ENCODE measurements around the gene CD300H. TPM values are rescaled to one million over a fixed set of nuclear protein-coding genes. Genes with fewer than 3 reads are reported as not detected.
"Not testable (repeated sequence)": the region's sequence is repeated elsewhere in the genome, so short reads cannot be mapped to it uniquely, and the experiment has no call there.

The CD300H gene
- total RNA-seq, 1 donor from 2014 or later: not detected

DNA sequence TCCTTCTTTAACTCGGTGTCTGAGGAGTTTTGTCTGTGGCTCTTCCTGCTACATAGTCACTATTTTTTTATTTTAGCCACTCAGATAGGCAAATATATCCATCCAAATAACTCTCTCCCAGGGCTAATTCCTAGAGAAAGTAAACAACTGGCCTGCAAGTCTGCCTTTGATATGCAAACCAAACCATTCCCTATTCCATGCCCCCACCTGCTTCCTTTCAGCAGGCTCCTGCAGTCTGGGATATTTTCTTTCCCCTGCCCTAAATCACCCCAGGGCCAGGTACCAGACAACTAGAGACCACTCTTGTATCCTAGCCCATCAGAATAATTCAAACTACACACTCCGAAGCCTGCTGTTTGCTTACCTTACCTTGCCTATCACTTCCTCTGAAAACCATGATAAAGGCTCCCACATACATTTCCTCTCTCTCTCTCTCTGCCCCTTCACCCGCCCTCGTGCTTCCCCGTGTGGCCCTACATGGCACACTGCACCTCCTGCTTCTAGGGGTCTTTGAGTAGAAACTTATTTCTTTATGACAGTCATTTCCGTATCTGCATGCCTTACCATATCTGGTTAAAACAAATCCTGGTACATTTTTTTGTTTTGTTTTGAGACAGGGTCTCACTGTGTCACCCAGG lies 8.3 kb downstream of the CD300H start:
- intact Hi-C loops (cut with DNase I): no loop called here
- ATAC-seq (no peak), DNase-seq (ENCODE audit: low spot score) (no peak)

DNA sequence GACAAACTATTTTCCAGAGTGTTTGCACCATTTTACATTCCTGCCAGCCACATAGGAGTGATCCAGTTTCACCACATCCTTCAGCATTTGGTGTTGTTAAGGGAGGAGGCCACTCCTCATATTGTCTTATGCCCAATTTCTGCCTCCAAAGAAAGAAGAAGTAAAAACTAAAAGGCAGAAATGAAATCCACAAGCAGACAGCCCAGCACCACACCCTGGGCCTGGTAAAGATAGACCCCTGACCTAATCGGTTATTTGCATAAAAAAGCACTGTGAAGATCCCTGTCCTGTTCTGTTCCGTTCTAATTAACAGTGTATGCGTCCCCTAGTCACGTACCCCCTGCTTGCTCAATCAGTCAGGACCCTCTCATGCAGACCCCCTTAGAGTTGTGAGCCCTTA lies 8.9 kb downstream of the CD300H start:
- ATAC-seq; intact Hi-C loops (cut with DNase I); DNase-seq (ENCODE audit: low spot score): not testable (repeated sequence)

DNA sequence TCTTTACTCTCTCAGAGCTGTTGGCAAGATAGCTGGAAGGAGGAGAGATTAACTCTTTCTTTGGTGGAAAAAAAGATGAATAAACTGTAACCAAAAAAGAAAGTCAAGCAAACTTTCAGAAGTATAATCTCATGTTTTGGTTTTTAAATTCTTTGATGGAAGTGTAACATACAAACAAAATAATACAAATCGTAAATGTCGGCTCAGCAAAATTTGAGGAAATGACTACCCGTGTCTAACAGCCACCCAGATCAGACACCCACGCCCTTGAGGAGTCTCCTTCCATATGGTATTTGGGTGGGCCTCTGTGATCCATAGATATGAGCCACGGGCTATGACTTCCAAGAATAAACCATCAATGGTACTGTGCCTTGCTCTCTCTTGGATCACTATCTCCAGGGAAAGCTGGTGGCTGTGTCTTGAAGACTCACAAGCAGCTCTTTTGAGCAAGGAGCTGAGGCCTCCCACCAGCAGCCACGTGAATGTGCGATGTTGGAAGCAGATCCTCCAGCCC lies 11.8 kb downstream of the CD300H start:
- DNase-seq (ENCODE audit: low spot score): no peak
- no peak for ATAC-seq
- intact Hi-C loops (cut with DNase I): no loop called here

DNA sequence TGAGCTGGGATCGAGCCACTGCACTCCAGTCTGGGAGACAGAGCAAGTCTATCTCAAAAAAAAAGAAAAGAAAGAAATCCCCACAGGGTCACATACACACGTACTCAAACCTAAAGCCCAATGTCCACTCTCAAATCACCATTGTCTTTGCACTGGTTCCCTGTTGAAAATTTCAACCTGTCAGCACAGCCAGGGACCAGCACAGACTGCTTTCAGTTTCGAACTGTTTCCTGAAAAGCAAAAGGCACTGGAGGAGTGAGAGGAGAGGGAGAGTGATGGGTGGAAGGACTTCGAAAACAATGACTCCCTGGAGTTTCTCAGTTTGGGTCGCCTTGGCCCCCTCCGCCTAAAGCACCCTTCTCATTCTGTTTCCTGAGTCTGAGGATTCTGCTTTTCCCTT lies 12.4 kb downstream of the CD300H start:
- ATAC-seq: peak; percentile 32
- intact Hi-C loops (cut with DNase I): no loop called here
- peak; percentile 34 for DNase-seq (ENCODE audit: low spot score)

DNA sequence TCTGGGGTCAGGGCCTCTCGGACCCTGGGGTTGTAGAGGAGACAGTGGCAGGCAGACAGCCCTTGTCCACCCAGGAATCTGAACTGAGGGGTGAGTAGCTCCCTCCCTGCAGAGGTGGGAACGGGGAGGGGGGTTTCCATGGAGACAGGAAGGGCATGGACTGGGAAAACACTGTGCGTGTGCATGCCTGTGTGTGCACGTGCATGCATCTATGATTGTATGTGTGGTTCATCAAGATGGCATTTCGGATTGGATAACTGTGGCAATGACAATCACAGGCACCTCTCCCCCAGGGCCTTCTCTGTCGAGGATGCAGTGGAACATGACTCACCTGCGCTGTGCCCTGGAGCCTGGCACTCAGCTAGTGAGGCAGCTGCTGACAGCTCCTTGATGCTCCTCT lies 15.3 kb downstream of the CD300H start:
- intact Hi-C loops (cut with DNase I): no loop called here
- DNase-seq (ENCODE audit: low spot score) (no peak), ATAC-seq (no peak)

DNA sequence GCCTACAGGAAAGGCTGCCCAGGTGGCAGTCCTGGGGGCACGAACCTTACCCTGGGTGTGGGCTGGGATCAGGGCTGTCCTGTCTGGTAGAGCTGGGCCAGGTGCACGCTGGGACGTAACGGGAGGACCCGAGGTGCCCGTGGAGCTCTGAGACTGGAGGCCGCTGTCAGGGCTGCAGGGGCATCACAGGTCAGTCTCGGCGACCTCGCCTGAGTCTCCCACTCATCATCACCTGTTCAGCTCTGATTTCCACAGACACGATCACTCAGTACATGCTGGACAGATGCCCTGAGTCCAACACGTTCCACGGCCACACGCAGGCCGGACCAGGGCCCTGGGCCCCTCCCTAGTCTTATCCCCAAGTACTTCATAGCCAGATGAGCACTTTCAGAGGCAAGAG lies 16.7 kb downstream of the CD300H start:
- intact Hi-C loops (cut with DNase I): no loop called here
- ATAC-seq (no peak), DNase-seq (ENCODE audit: low spot score) (no peak)

DNA sequence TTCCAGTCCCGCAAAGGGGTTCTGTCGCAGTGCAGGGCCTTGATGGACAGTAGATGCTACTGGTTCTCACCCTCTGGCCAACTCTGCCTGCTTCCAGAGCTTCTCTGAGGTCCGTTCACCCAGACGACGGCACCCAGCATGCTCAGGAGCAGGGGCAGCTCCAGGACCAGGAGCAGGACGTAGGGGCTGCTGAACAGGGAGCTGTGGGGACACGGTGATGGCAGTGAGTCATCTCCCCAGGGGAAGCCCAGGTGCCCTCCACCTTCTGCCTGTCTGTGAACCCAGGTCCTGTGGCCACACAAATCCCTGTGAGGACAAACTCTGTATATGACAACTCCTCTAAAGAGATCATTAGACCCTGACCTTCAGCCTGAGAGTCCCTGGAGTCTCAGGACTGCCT lies 18.0 kb downstream of the CD300H start:
- intact Hi-C loops (cut with DNase I): no loop called here
- no peak for ATAC-seq
- no peak for DNase-seq (ENCODE audit: low spot score)

DNA sequence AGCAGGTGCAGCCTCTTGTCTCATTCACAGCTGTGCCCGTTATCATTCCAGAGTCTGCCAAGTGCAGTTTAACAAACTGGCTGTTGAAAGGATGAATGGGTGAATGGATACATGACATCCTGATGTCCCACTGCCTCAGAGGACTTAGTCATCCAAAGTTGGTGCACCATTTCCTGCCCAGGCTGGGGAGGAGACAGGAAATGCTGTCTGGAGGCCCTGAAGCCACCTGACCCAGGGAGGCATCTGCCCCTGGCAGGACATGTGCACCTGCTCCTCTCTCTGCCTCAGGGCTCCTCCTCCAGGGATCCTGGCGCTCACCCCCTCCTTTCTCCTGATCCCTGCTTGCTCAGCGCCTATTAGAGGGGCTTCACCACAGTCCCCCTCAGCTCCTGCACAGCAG lies 19.6 kb downstream of the CD300H start:
- intact Hi-C loops (cut with DNase I): no loop called here
- DNase-seq (ENCODE audit: low spot score) (no peak), ATAC-seq (no peak)

DNA sequence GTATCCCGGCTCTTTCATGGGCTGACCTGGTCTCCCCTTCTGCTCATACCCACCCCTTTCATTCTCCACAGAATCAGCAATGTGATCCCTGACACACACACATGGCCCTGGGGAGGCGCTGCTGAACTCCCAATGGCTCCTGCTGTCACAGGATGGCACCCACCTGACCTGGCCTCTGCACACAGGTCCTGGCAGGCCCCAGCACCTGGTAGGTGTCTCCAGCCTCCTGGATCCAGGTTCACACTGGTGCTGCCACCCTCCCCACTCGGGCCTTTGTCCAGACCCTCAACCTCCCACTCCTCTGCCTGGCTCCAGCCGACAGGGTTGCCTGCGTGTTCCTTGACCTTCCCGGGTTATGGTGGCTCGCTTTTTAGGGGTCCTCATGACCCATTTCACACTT lies 20.0 kb downstream of the CD300H start:
- intact Hi-C loops (cut with DNase I): no loop called here
- DNase-seq (ENCODE audit: low spot score) (no peak), ATAC-seq (no peak)

DNA sequence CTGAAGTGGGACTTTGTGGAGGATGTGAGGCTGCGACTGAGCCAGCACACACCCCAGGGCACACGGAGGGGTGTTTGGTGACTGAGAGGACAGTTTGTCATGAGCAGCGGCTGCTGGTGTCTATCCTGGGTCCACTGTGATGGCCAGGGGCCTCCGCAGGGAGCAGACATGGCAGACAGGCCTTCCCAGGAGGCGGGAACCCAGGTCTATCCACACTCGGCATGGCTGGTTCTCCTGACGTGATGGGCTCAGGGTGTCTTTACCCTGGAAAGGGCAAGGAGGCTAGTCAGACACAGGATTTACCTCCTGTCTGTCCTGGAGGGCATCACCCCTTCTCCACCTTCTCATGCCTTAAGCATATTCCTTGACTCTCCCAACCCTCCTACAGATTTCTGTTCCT lies 20.7 kb downstream of the CD300H start:
- DNase-seq (ENCODE audit: low spot score) (no peak), ATAC-seq (no peak)
- intact Hi-C loops (cut with DNase I): no loop called here

DNA sequence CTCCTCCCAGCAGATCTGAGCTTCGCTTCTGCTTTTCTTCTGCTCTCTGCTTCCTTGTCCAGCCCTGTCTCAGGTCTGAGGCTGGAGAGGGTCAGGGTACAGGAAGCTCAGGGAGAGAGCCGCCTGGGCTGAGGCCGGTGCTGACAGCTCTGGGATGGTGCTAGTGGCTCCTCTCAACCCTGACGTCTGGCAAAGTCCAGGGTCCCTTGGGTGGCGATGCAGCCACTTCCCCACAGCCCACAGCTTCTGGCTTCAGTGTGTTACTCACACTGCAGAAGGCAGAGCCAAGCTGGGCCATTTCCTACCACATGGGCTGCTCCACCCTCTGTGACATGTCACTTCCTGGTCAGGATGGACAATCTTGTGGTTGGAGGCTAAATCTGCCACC lies 21.5 kb downstream of the CD300H start, which contains the start of gene CD300C:
Gene CD300C (minus strand): TSS at position 273 of the 388 bp plus-strand sequence. CDS start 333 bp downstream, outside the sequence.
- intact Hi-C loops (cut with DNase I): no loop called here
- DNase-seq (ENCODE audit: low spot score) (no peak), ATAC-seq (peak; percentile 71)

DNA sequence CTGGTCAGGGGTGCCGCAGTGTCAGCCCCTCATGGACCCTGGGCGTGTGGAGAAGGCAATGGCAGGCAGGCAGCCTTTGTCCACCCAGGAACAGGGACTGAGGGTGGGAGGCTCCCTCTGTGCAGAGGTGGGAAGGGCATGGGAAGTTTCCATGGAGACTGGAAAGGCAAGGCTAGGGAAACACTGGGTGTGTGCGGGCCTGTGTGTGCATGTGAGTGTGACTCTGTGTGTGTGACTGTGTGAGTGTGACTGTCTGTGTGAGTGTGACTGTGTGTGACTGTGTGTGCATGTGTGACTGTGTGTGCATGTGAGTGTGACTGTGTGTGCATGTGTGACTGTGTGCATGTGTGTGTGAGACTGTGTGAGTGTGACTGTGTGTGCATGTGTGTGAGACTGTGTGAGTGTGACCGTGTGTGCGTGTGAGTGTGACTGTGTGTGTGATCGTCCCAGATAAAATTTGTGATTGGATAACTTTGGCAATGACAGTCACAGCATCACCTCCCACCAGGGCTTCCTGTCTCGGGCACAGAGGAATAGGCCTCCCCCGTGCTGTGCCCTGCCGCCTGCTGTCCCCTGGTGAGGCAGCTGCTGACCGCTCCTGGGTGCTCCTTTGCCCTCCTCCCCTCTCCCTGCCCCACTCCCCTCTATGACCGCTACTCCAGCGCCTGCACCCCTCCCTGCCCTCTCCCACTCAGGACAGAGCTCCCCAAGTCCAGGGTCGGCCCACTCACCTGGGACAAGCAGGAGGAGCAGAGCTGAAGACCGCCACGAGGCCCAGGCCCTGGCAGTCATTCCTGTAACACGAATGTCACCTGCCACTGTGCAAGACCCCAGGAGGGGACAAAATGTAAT lies 22.1 kb downstream of the CD300H start:
- DNase-seq (ENCODE audit: low spot score) (no peak), ATAC-seq (peak; percentile 17)
- intact Hi-C loops (cut with DNase I): no loop called here

DNA sequence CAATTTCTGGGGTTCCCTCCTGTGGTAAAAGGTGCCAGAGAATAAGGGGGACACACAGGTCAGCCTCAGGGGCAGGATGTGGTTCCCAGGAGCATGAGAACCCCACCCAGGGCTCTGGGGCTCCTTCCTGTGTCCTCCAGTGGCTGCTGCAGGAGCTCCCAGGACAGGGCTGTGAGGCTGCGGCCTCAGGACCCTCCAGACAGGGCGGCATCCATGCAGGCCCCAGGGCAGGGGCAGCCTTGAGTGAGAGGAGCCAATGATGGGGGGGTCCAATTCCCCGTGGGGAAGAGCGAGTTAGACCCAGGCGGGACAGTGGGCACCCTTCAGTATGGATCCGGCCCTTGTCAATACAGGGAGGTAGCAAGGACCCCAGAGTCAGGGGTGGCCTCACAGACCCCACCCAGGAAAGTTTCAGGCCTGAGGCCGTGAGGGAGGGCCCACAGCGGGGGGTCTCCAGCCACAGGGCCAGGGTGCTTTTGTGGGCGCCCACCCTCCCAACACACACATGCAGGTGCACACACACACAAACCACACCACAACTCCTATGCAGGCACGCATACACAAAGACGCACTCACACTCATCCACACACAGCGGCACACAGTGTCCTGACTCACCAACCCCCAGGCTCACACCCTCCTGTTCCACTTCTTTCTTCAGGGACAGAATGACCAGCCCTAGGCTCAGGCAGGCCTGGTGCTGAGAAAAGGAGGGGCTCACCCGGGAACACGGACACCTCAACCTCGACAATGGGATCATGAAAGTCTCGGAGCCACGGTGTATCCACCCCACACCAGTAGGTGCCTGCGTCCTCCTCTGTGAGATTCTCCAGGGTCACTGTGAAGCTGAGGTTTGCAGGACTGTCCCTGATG lies 23.2 kb downstream of the CD300H start:
- ATAC-seq (no peak), DNase-seq (ENCODE audit: low spot score) (no peak)
- intact Hi-C loops (cut with DNase I): no loop called here

DNA sequence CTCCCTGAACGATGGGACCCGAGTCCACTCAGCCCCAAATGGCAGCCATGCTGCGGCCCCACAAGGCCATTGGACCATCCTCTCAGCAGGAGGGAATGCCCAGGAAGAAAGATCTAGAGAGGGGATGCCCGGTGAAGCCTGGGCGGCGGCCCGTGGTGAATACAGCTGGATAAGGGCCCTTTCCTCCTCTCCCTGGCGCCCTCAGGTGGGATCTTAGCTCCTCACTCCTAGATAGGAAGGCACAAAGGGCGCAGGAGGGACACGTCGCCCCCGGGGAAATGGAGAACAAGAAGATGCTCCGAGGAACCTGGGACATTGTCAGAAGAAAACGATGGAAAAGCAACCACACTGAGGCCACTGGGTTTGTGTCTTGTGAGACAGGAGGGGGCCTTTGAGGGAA lies 23.9 kb downstream of the CD300H start:
- intact Hi-C loops (cut with DNase I): no loop called here
- DNase-seq (ENCODE audit: low spot score) (no peak), ATAC-seq (no peak)

DNA sequence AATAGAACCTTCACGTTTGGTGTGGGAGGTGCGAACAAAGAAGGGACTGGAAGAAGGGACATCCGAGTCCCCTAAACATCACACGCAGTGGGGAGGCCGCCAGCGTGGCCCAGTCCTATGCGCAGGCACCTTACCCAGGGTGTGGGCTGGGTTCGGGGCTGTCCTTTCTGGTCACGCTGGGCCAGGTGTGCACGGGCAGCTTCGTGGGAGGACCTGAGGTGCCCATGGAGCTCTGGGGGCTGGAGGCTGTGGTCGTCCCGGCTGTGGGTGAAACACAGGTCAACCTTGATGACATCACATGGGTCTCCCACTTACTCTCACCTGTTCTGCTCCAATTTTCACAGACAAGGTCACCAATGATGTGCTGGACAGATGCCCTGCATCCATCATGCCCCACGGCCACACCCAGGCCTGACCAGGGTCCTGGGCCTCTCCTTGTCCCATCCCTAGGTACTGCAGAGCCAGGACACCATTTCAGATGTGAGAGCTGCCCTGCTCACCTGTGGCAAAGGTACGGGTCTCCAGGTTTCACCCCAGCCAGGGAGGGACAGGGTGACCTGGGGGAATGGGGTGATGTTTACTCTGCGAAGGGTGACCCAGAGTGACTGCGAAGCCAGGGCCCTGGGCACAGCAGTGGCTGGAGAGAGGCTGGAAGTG lies 24.5 kb downstream of the CD300H start:
- no peak for DNase-seq (ENCODE audit: low spot score)
- no peak for ATAC-seq
- intact Hi-C loops (cut with DNase I): no loop called here

DNA sequence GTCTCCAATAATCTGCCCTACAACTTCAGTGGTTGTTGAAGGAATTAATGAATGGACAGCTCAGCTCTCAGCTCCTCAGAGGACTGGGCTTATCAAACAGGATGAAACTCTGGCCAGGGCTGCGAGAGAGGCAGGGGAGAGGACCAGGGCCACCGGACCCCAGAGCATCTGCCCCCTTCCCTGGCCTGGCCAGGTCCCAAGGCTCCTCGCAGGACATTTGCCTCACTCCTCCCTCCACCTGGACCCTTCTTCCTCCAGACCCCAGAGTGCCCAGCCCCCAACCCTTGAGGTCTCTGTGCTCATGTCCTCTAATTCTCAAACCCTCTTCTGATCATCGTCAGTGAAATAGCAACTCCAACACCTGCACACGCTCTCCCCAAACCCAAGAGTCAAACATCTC lies 25.1 kb downstream of the CD300H start:
- intact Hi-C loops (cut with DNase I): no loop called here
- ATAC-seq (no peak), DNase-seq (ENCODE audit: low spot score) (no peak)

DNA sequence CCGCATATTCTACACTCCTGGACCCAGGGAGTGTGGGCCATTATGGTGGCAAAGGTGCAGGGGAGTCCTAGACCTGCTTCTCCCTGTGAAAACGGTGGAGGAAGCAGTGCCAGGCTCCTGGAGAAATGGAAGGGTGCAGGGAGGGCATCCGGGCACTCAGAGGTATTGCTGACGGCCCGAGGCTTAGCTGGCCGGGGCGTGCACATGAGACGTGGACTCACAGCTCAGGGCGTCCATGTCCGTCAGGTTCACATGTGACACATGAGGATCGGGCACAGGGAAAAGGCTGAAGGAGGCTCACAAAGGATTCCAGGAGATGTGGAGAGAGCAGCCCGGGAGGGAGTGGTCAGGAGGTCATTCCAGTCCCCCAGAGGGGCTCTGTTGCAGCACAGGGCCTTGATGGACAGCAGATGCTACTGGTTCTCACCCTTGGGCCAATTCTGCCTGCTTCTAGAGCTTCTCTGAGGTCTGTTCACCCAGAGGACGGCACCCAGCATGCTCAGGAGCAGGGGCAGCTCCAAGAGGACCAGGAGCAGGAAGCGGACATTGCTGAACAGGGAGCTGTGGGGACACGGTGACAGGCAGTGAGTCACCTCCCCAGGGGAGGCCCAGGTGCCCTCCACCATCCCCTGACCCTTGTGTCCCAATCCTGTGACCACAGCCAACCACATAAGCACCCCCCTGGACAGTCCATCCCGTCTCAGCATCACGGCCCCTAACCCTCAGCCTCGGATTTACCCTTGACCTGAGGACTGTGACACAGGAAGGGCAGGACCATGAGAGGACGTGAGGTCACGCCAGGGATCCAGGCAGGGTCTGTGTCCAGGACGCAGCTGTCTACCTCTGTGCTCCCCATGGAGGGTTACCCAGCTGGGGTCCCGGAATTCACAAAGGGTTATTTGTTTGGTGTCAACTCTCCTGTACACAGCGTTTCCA lies 25.9 kb downstream of the CD300H start:
- intact Hi-C loops (cut with DNase I): no loop called here
- DNase-seq (ENCODE audit: low spot score) (no peak), ATAC-seq (no peak)

DNA sequence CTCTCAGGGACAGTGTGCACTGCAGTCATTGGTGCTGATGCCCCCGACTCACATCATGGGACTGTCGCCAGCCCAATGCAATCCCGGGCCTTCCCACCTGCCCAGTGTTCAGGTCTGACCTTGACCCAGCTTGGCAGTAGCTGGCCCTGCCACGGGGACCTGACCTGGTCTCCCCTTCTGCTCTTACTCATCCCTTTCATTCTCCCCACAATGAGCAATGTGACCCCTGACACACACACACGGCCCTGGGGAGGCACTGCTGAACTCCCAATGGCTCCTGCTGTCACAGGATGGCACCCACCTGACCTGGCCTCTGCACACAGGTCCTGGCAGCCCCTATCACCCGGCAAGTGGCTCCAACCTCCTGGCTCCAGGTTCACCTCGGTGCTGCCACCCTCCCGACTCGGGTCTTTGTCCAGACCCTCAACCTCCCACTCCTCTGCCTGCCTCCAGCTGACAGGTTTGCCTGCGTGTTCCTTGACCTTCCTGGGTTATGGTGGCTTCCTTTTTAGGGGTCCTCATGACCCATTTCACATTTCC lies 28.0 kb downstream of the CD300H start:
- no peak for DNase-seq (ENCODE audit: low spot score)
- intact Hi-C loops (cut with DNase I): no loop called here

More for the DNA sequence above, 28.0 kb downstream of the CD300H start:
- no peak for ATAC-seq

Data from sciatic nerve (tissue), 2 donors.